MCF 10A (cell line): ENCODE measurements around the gene ZNF503. TPM values are rescaled to one million over a fixed set of nuclear protein-coding genes. Genes with fewer than 3 reads are reported as not detected.

Experiments
- BruUV-seq: library from RNA; stranded (reverse); fragments of 400-500 nt; replicated peaks from 2 replicates; lab custom pipeline; 2021; lab: Mats Ljungman, UMichigan
- CTCF ChIA-PET: fragments of 300-600 bp; sonication (Branson Sonifier 250); formaldehyde crosslinking; extraction: SDS; loops from one replicate; lab custom pipeline; 2021; ENCODE audit warnings: antibody characterized with exemption, inconsistent platforms; lab: Yijun Ruan, JAX
- POLR2A ChIA-PET: fragments of 300-600, 350-650 bp; sonication (Branson Sonifier 250); formaldehyde crosslinking; extraction: SDS; loops from one replicate; lab custom pipeline; 2020; ENCODE audit warnings: antibody characterized with exemption, inconsistent platforms; lab: Yijun Ruan, JAX
- DNase-seq: peaks from one replicate; pipeline ENCODE4 v3.0.0-alpha.2; 2018; ENCODE audit not compliant: unreplicated experiment
- H3K27ac Mint-ChIP-seq: one replicate; pipeline ENCODE4 v1.8.0; 2022; ENCODE audit warnings: mild to moderate bottlenecking, low read depth, mixed read lengths; ENCODE audit not compliant: unreplicated experiment
- H3K27me3 Mint-ChIP-seq: one replicate; pipeline ENCODE4 v1.8.0; 2022; ENCODE audit warnings: mixed read lengths; ENCODE audit not compliant: insufficient read depth, unreplicated experiment
- H3K36me3 Mint-ChIP-seq: one replicate; pipeline ENCODE4 v1.8.0; 2022; ENCODE audit warnings: mild to moderate bottlenecking, moderate library complexity, mixed read lengths; ENCODE audit not compliant: insufficient read depth, unreplicated experiment
- H3K4me1 Mint-ChIP-seq: one replicate; pipeline ENCODE4 v1.8.0; 2022; ENCODE audit warnings: mixed read lengths; ENCODE audit not compliant: insufficient read depth, unreplicated experiment
- H3K4me3 Mint-ChIP-seq: one replicate; pipeline ENCODE4 v1.8.0; 2022; ENCODE audit warnings: mild to moderate bottlenecking, moderate library complexity, mixed read lengths; ENCODE audit not compliant: unreplicated experiment
- H3K9me3 Mint-ChIP-seq: one replicate; pipeline ENCODE4 v1.8.0; 2022; ENCODE audit warnings: mixed read lengths; ENCODE audit not compliant: unreplicated experiment
- intact Hi-C: fragments of 100-400 bp; cut with micrococcal nuclease; formaldehyde crosslinking; loops from 2 replicates; pipeline ENCODE4 v1.14.1; 2022
- total RNA-seq: library from RNA; stranded (reverse); gene quantifications from 2 replicates; pipeline ENCODE4 v1.2.3, GENCODE V29; 2022
- TF ChIP-seq, protein P1 (sequence below): fragments of 200-600 bp; IDR thresholded peaks from one replicate; pipeline ENCODE4 v1.8.0; 2022; ENCODE audit warnings: antibody characterized with exemption, mild to moderate bottlenecking; ENCODE audit not compliant: unreplicated experiment

ZNF503 gene
- total RNA-seq, 1 experiment from 2014 or later: 7.3 TPM

DNA sequence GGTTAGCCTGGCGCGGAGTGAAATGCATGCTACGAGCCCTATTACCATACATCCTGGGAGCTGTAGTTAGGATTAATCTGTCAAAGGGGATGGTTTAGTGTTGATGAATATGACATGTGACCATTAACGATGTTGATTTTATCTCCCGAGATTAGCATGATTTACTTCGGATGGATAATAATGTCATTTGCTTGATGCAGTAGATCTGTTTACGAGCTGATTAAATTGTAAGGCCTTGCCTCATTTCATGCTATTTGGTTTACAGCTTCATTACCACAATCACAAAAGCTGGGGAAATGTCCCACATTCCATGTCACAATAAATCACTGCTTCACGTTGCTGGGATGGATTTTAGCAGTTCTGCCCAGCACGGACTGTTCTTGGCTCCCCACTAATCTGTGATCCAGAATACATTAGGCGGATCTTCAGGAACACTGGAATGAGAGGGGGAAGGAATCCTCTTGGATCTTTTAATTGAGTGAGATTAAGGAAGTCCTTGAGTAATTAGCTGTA lies 22.3 kb downstream of the ZNF503 start:
- Mint-ChIP-seq H3K27ac (no peak overlapping the region), H3K4me3 (no peak overlapping the region), H3K36me3 (no peaks in the 10 kb centered on the region), H3K27me3 (no peaks in the 10 kb centered on the region), H3K9me3 (no peaks in the 10 kb centered on the region), H3K4me1 (no peaks in the 10 kb centered on the region)
- no TSS peak for BruUV-seq
- ChIA-PET CTCF (interaction anchor here (1.1 kb wide), 1 partner anchor 16 kb away, joined by 3 read pairs; no protein-coding TSS in a partner anchor), POLR2A (interaction anchor here (0.6 kb wide), 1 partner anchor 928 kb away, joined by 3 read pairs; no protein-coding TSS in a partner anchor)
- TF ChIP-seq, protein P1, sequence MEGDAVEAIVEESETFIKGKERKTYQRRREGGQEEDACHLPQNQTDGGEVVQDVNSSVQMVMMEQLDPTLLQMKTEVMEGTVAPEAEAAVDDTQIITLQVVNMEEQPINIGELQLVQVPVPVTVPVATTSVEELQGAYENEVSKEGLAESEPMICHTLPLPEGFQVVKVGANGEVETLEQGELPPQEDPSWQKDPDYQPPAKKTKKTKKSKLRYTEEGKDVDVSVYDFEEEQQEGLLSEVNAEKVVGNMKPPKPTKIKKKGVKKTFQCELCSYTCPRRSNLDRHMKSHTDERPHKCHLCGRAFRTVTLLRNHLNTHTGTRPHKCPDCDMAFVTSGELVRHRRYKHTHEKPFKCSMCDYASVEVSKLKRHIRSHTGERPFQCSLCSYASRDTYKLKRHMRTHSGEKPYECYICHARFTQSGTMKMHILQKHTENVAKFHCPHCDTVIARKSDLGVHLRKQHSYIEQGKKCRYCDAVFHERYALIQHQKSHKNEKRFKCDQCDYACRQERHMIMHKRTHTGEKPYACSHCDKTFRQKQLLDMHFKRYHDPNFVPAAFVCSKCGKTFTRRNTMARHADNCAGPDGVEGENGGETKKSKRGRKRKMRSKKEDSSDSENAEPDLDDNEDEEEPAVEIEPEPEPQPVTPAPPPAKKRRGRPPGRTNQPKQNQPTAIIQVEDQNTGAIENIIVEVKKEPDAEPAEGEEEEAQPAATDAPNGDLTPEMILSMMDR: no peak
- no peak for DNase-seq
- intact Hi-C loops: no loop called here

GRCh38 chr10:75378379-75378778 lies 23.2 kb downstream of the ZNF503 start:
- POLR2A ChIA-PET: no interaction called here
- Mint-ChIP-seq H3K36me3 (no peaks in the 10 kb centered on the region), H3K4me3 (no peak overlapping the region), H3K4me1 (no peaks in the 10 kb centered on the region), H3K27ac (no peak overlapping the region), H3K27me3 (no peaks in the 10 kb centered on the region), H3K9me3 (no peaks in the 10 kb centered on the region)
- BruUV-seq: no TSS peak
- CTCF ChIA-PET: interaction anchor here (1.1 kb wide), 1 partner anchor 17 kb away, joined by 3 read pairs; no protein-coding TSS in a partner anchor
- TF ChIP-seq, protein P1: no peak
- intact Hi-C loops: no loop called here
- DNase-seq: no peak

- intact Hi-C loops: no loop called here
- H3K27me3 Mint-ChIP-seq: no peaks in the 10 kb centered on the region
Observed at GRCh38 chr10:75377869-75378268, 23.7 kb downstream of the ZNF503 start.

DNA sequence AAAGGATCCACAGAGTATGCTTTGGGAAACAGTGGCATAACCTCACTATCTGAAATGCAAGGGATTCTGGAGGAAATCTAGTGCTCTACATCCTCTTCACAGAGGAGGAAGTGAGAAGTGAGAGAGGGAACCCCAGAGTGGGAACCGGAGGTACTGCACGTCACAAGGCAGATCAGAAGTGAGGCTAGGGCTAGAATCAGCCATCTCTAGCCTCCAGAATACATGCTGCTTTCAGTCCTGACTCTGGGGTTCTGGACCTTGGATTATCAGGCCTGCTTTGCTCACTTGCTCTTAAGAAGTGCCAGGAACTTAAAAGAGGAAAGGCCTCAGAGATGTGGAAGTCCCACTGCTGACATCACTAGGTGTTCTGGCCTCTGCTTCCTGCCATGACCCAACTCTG lies 25.7 kb downstream of the ZNF503 start:
- intact Hi-C loops: no loop called here
- no TSS peak for BruUV-seq
- no peaks in the 10 kb centered on the region for H3K4me1 Mint-ChIP-seq
- DNase-seq: no peak
- H3K27me3 Mint-ChIP-seq: no peaks in the 10 kb centered on the region
- no peak overlapping the region for H3K27ac Mint-ChIP-seq
- H3K9me3 Mint-ChIP-seq: no peaks in the 10 kb centered on the region
- TF ChIP-seq, protein P1: no peak
- H3K4me3 Mint-ChIP-seq: no peak overlapping the region
- ChIA-PET CTCF (interaction anchor here (0.6 kb wide), 1 partner anchor 20 kb away, joined by 3 read pairs; no protein-coding TSS in a partner anchor), POLR2A (interaction anchor here (0.5 kb wide), 1 partner anchor 481 kb away, joined by 3 read pairs; no protein-coding TSS in a partner anchor)
- no peaks in the 10 kb centered on the region for H3K36me3 Mint-ChIP-seq

More at GRCh38 chr10:75377869-75378268, 23.7 kb downstream of the ZNF503 start:
- H3K27ac Mint-ChIP-seq: no peak overlapping the region
- TF ChIP-seq, protein P1: no peak
- ChIA-PET POLR2A (no interaction called here), CTCF (no interaction called here)
- DNase-seq: no peak
- no peaks in the 10 kb centered on the region for H3K4me1 Mint-ChIP-seq
- H3K9me3 Mint-ChIP-seq: no peaks in the 10 kb centered on the region
- no peak overlapping the region for H3K4me3 Mint-ChIP-seq
- H3K36me3 Mint-ChIP-seq: no peaks in the 10 kb centered on the region
- BruUV-seq: no TSS peak
